LoVo (cell line): ENCODE results near the gene TPPP2.
A peak's percentile ranks its signal among the peaks of the same experiment; 100 is the strongest.

ENCODE experiments used
- DNase-seq: peaks from one replicate; pipeline ENCODE4 v3.0.0-alpha.2; 2016; ENCODE audit warnings: low spot score

Gene TPPP2

DNA sequence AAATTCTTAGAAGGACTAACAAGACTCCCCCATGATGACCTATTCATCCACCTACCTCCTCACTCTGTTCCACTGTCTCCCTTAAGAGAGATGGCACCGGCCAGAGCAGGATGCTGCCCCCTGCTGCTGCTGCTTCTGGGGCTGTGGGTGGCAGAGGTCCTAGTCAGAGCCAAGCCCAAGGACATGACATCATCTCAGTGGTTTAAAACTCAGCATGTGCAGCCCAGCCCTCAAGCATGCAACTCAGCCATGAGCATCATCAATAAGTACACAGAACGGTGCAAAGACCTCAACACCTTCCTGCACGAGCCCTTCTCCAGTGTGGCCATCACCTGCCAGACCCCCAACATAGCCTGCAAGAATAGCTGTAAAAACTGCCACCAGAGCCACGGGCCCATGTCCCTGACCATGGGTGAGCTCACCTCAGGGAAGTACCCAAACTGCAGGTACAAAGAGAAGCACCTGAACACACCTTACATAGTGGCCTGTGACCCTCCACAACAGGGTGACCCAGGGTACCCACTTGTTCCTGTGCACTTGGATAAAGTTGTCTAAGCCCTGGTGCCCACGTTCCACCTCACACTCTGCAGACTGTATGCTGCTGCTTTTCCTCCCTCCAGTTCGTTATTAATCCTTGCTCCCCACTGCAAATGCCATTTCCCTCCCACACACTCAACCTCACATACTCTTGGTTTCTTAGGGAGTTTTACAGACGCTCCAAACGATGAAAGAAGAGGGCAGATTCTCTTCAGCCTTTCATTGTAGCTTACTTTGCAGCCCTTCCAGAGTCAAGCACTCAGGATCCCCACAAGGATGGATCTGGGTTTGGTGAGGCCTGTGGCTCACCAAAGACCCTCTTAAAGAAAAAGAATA, 28.0 kb downstream of the TPPP2 start, which contains the start of gene RNASE8:
RNASE8 (plus strand) TSS at position 20 of the 873 bp plus-strand sequence; CDS start at position 91, 71 bp downstream.
- DNase-seq: no peak

DNA sequence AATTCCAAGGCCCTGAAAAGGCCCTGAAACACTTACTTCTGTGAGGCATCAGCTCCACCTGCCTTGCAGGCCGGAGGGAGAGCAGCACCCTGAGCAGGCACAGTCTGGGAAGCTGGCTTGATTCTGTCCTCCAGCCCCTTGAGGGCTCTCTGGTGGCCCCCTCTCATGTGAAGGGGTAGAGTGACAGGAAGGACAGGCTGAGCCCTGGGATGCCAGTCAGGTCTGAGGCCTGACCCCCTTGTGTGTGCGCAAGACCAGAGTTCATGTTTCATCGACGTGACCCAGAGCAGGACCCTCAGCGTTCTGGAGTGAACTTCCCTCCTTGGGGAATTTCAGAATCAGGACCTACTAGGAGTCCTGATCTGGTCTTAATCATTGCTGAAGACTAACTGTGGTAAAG, 28.9 kb downstream of the TPPP2 start:
- no peak for DNase-seq

DNA sequence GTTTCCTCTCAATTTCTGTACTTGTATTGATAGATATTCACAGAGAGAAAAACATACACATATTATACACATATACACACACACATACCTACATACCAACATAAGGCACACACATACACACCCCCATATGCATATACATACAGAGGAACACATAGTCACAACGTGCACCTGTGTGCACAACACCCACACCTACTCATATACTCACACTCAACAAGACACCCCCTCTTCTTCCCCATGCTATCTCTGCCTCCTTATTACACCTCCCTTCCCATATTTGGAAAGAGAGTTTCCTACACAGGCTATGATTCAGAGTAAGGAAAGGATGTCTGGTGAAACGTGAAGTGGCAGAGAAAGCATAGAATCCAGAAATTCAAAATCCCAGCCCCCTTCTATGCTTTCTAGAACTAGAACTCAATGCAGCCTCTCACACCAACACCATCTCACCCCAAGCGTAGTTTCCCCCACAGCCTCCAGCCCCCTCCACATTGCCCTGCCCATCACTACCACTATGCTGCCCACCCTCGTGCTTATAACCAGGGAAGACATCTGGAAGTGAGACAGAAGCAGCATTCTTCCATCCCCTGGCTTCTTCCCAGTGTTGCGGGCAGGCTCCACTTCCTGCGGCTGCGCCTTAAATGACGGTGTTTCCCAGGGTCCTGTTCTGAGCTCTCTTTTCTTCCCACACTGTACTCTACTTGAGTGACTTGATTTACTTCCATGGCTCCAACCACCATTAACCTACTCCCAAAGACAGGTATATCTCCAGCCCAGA, 30.0 kb downstream of the TPPP2 start:
- no peak for DNase-seq

DNA sequence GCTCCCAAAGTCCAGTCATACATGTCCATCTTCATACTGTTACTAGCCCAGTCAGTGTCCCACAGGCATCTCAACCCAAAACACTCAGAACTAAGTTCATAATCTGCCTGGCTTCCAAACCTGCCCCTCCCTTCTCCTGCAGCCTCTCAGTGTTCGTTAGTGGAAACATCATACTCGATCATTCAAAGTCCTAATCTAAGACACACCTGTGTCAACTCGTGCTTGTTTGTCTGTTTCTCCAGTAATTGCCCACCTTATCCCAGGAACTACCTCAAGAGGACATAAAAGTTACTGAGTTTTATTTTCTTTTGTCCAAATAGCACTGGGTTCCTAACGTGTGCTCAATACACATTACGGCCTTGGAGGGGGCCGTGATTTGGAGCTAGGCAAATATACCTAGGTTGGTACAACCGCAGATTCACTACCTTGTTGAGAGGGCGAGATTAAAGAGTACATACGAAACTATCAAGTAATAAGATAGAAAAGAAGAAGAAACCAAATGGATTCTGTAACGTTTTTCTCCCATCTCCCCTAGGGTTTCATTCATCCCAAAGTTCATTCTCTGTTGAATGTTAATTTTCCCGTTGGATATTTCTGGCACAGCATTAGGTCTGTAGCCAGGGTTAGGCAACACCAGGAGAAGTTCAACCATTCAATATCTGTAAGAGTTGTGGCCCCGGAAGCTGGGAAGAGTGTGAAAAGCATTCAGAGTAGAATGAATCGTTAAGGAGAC, 30.8 kb downstream of the TPPP2 start:
- DNase-seq: no peak

DNA sequence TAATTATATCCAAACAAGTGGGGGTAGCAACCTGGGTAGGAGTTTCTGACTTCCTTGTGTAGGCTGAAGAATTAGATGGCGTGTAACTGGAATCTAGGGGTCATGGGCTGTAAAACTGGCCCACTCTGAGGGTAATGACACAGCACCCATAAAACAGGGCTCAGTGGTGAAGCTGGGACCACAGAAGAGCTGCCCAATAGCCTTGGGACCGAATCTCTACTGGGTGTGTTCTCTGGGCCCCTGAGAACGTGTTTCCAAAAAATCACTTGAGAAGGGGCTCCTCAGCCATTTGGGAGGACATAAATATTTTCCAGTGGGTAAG, 31.3 kb downstream of the TPPP2 start:
- no peak for DNase-seq

DNA sequence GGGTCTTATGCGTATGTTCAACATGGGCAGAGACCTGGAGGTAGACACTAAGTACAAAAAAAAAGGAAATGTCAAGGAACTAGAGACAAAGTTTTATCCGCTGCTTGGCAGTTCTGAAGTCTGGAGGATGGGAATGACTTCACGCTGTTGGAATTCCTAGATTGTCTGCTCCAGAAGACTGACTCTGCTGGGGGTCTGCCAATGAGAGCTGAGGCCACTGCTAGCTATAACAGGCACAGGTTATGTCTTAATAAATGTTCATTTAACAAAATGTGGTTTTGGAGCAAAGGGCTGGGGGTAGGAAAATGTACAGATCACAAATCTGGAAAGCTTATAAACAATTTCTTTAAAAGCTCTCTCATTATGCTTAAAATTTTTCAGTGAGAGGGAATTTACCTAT, 33.5 kb downstream of the TPPP2 start:
- DNase-seq: no peak

DNA sequence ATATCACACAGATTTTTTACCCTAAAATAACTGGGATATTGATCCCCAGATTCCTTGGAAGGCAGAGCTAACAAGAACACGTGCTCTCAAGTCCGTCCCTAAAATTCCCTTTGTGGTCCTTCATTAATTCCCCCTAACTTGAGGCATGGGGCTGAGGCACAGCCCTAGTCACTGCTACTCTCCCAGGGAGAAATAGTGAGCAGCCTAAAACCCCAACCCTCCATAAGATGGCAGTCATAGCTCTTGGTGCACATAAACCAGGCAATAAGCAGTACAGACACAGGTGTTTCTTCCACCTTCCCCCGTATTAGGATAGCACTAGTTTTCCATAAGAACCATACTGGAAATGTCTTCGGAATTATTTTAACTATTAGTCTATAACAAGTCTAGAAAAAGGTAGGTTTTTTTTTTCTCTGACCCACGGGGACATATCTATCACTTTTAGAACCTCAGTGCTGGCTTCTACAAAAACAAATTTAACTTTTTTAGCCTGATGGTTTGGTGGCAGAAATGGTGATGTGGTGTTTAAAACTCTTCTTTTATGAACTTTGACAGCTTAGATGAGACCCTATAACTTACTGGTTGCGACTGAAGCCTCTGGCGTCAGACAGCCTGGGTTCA, 37.0 kb downstream of the TPPP2 start:
- no peak for DNase-seq

DNA sequence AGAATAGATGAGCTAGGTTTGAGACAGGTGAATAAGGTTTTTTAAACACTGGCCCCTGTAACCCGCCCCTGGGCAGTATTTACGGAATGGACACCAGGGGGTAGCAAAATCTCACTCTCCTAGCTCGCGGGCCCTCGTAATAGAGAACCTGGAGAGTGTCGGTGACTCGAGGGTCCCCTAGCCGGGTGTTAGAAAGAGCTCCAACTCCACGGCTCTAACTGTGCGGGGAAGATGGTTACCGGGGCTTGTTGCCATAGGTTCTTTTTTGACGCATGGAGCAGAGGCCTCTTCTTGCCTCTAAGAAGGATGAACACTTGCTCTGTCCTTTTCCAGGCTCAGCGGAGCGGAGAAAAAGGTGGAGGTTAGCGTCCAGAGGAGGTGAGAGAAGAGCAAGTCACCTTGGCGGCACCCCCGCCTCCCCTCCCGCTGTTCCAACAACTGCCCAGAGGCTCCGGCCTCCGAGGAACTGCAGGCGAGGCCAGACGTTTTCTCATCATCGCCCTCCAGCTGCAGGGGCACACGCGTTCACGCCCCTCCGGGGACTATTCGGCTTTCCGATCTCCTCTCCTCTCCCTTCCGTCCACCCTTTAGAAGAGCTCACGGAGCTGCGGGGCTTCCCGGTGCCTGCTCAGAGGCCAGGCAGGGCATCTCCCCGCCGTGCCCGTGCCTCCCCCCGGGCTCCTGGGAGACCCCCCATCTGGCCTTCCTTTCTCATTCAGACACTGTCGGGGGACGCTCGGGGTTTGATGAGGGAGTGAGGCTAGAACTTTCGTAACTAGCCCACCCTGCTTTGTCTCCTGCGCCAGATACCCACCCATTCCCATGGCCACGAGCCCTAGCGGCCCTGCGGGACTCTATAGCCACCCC, 38.7 kb downstream of the TPPP2 start:
- peak; percentile 49 for DNase-seq

DNA sequence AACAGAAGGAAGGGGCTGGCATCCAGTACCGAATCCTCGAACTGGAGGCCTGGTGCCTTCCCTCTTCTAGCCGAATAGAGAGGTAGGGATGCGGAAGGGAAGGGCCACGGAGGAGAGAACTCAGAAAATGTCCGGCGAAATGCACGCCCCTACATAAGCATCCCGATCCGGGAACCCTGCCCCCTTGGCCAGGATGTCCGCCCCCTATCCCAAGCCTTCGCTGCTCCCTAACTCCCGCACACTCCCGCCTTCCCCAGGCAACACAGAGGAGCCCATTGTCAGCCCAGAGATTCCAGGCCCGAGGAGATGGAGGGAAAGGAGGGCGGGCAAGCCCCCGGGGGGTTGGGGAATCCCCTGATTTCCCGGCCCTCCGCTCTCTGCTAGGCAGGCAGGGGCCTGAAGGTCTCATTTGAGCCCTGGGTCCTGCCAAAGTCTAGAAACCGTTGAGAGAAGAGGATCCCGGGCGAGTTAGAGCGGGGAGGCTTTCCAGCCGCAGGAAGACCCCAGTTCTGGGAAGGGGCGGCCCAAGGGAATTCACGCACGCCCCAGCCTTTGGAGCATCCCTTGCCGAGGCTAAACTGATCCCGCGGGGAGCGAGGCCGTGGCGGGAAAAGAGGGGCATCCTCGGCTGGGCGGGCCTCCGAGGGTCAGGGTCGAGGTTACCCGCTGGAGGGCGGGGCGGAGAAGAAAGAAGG, 39.5 kb downstream of the TPPP2 start:
- DNase-seq: no peak

DNA sequence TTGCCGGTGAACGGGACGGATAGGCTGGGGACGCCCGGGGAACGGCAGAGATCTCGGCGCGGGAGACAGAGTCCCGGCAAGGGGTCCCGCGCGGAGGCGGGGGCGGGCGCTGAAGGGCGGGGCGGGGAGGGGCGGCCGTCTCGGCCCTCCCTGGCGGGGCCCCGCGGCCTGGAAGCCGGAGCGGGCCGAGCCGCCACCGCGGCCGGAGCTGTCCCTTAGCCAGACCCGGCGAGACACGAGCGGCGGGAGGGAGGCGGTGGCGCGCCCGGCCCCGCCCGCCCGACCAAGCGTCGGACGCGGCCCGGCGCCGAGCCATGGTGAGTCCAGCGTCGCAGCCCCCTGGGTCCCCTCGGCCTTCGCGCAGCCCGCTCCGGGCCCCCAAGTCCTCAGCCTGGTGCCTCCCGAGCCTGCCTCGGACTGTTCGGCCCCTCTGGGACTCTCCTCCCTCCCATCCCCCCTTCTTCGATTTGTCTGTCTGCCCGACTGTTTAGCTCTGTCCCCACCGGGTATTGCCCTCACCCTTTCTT, 40.1 kb downstream of the TPPP2 start, which contains the start of gene ARHGEF40:
ARHGEF40 (plus strand) TSS at position 222 of the 527 bp plus-strand sequence; CDS start at position 315, 93 bp downstream.
- peak; percentile 23 for DNase-seq

DNA sequence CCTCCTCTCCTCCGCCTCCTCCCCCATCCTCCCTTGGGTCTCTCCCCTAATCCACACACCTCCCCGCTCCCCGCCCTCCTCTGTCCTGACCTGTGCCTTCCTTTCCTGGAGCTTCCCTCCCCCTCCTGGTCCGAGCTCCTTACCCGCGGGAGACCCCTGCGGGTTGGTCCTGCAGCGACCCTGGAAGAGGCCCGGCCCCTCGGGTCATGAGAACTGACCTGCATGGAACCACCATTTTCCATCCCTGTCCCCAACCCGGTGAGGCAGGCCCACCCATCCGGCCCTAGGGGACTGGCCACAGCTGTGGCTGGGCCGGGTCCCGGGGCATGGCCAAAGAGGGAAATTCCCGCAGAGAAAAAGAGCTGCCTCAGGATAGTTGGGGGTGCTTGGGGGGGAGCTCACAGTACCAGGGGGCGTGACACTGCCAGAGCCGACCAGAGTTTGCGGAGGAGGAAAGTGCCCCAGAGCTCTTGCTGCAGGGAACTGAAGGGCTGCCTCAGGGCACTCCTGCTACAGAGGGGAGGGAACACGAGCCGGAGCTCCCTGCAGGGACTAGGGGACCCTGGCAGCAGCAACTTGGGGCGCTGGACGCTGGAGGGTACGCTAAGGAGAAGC, 40.7 kb downstream of the TPPP2 start:
- no peak for DNase-seq

DNA sequence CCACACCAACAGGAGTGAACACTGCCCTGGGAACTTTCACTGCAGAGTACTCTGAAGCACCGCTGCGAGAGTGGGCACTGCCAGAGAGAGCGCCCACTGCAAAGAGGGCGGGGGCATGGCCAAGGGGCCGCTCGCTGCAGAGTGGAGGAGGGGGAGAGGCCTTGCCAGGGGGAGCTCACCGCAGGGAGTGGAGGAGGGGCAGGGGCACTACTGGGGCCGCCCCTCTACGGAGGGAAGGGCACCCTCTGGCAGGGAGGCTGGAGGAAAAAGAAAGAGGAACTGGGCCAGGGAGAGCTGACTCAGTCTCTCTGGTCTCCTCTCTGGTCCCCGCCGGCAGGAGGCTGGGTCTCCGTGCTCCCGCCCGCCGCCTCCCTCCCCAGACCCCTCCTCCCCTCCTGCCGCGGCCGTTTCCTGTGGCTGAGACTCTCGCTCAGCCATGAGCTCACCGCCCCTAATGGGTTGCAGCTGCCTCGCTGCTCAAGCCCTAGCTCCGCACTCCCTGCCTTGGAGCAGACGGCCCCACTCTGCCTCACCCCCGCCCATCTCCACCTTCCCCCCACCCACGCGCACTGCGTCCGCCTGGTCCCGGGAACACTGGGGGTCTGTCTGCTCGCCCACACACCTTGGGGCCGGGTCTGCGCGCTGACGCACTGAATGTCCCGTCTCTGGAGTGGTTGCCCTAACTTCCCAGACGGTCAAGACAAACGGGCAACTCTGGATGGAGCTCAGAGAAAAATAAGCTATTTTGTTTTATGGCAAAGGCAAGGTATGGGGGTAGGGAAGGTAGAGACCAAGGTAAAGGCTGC, 41.4 kb downstream of the TPPP2 start:
- DNase-seq: no peak

DNA sequence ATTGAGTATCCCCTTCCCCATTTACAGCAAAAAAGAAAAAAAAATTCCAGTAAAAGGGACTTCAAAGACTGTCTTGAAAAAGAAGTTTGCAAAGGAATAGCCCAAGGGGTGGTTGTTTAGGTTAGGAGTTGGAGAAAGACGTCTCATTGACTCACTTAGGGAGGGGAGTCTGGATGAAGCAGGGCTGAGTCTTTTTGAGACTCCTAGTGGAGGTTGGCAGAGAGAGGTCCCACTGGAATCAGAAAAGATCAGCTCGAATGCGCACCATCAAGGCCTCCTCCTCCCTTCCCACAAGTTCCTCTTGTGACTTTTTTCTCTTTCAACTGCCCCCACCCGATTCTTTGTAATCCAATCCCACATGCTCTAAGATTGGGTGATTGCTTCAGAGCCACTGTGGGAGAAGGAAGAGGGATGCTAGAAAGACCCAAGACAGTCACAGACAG, 42.0 kb downstream of the TPPP2 start:
- no peak for DNase-seq

DNA sequence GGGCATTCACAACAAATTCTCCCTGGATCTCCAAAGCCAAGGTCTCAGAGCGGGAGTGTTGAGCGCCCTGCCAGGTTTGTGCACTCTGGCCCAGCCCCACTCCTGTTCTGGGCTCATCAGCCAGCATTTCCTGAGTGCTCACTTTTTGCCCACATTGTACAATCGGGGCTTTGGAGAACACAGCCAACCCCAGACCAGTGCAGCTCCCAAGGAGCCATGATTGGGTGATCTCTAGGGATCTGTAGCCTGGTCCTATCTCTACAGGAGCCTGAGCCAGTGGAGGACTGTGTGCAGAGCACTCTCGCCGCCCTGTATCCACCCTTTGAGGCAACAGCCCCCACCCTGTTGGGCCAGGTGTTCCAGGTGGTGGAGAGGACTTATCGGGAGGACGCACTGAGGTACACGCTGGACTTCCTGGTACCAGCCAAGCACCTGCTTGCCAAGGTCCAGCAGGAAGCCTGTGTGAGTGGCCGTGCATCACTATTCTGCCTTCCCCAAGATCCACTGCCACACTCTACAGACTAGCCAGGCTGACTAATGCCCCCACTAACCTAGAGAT, 42.8 kb downstream of the TPPP2 start:
- DNase-seq: no peak

DNA sequence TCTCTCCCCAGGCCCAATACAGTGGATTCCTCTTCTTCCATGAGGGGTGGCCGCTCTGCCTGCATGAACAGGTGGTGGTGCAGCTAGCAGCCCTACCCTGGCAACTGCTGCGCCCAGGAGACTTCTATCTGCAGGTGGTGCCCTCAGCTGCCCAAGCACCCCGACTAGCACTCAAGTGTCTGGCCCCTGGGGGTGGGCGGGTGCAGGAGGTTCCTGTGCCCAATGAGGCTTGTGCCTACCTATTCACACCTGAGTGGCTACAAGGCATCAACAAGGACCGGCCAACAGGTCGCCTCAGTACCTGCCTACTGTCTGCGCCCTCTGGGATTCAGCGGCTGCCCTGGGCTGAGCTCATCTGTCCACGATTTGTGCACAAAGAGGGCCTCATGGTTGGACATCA, 43.9 kb downstream of the TPPP2 start:
- DNase-seq: no peak

DNA sequence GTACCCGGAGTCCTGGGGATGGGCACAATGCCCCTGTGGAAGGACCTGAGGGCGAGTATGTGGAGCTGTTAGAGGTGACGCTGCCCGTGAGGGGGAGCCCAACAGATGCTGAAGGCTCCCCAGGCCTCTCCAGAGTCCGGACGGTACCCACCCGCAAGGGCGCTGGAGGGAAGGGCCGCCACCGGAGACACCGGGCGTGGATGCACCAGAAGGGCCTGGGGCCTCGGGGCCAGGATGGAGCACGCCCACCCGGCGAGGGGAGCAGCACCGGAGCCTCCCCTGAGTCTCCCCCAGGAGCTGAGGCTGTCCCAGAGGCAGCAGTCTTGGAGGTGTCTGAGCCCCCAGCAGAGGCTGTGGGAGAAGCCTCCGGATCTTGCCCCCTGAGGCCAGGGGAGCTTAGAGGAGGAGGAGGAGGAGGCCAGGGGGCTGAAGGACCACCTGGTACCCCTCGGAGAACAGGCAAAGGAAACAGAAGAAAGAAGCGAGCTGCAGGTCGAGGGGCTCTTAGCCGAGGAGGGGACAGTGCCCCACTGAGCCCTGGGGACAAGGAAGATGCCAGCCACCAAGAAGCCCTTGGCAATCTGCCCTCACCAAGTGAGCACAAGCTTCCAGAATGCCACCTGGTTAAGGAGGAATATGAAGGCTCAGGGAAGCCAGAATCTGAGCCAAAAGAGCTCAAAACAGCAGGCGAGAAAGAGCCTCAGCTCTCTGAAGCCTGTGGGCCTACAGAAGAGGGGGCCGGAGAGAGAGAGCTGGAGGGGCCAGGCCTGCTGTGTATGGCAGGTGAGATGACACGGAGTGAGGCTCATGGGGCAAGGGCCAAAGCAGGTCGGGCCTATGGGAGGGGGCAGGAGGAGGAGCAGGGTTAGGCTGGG, 44.6 kb downstream of the TPPP2 start:
- DNase-seq: no peak

DNA sequence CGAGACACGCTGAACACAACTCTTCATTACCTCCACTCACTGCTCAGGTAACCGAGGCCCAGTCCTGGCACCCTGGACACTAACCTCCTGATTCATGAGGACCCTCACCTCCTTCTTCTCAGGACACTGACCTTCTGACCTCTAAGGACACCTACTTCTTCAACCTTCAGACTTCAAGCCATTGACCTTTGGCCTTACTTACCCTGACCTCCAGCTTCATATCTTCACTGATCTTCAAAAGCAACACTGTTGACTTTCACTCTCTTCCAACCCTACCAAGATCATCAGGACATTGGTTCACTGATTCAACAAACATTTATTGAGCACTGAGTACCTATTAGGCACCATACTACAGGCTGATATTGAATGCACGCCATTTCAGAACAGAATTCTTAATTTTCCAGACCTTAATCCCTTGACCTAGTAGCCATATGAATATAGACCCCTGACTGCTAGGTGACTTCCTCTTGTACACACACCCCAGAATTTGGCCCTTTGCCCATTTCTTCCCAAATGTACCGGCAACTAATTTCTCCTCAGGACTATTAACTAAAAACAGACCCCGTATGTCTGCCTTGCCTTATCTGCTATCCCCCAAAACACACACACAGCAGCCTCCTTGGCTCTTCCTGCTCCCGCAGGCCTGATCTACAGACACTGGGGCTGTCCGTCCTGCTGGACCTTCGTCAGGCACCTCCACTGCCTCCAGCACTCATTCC, 45.9 kb downstream of the TPPP2 start:
- no peak for DNase-seq
